Keratinocyte (primary cell): ENCODE results near the gene RAB43.

ENCODE experiments used
- EZH2 ChIP-seq: IDR thresholded peaks from one replicate; pipeline ENCODE4 v1.6.1; 2012; ENCODE audit warnings: inconsistent platforms, mild to moderate bottlenecking, low read length, moderate library complexity
- TF ChIP-seq, protein P1 (sequence below), 3 experiments: IDR thresholded peaks in 1 of 3; conservative IDR thresholded peaks in 1 of 3; optimal IDR thresholded peaks in 1 of 3; 2 replicates in 2 of 3; 3 replicates in 1 of 3; pipeline versions ENCODE3 to v1.5.1; 2011; ENCODE audit warnings: low read length in 3 of 3, mild to moderate bottlenecking in 3 of 3, moderate library complexity in 2 of 3, control low read depth in 1 of 3, inconsistent platforms in 1 of 3; ENCODE audit not compliant: insufficient read depth in 2 of 3; ENCODE audit errors: extremely low read depth in 1 of 3

DNA sequence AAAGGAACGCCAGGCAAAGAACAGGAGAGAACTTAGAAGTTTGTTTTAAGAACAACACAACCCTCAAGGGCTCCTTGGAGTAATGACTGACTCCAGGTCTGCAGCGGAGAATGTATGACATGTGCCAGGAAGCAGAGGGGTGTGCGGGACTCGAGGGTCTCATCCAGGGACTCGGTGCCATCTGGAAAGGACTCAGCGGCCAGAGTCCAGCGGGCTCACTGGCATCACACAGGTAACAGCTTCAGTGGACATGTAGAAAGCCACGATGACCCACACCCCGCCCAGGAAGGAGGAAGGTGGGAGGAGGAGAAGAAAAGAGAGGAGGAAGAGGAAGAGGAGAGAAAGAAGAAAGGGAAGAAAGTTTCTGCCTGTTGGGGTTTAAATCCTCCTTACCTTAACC lies 39.6 kb downstream of the RAB43 start:
- TF ChIP-seq, protein P1, sequence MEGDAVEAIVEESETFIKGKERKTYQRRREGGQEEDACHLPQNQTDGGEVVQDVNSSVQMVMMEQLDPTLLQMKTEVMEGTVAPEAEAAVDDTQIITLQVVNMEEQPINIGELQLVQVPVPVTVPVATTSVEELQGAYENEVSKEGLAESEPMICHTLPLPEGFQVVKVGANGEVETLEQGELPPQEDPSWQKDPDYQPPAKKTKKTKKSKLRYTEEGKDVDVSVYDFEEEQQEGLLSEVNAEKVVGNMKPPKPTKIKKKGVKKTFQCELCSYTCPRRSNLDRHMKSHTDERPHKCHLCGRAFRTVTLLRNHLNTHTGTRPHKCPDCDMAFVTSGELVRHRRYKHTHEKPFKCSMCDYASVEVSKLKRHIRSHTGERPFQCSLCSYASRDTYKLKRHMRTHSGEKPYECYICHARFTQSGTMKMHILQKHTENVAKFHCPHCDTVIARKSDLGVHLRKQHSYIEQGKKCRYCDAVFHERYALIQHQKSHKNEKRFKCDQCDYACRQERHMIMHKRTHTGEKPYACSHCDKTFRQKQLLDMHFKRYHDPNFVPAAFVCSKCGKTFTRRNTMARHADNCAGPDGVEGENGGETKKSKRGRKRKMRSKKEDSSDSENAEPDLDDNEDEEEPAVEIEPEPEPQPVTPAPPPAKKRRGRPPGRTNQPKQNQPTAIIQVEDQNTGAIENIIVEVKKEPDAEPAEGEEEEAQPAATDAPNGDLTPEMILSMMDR (optimal IDR thresholded peaks at IDR 0.05 in 1 of 3, IDR thresholded peaks at IDR 0.05 in 1 of 3, conservative IDR thresholded peaks at IDR 0.05 in 1 of 3; ENCODE audit: extremely low read depth in 1 of 3, insufficient read depth in 2 of 3, low read length in 3 of 3): no peak
- no peak for TF ChIP-seq EZH2
